Colon (tissue), 2 donors: Measurements from ENCODE around the gene TPM4.

Experiments
- FAIRE-seq: peaks from 2 replicates; lab custom pipeline; 2012; peaks lifted over from hg19 to GRCh38; lab: Jason Lieb, UNC
- donor health status: control.
- donor health status: control.

TPM4 gene

GRCh38 chr19:16131648-16132047 is 55.4 kb downstream of the TPM4 start:
- FAIRE-seq, result no peak

DNA sequence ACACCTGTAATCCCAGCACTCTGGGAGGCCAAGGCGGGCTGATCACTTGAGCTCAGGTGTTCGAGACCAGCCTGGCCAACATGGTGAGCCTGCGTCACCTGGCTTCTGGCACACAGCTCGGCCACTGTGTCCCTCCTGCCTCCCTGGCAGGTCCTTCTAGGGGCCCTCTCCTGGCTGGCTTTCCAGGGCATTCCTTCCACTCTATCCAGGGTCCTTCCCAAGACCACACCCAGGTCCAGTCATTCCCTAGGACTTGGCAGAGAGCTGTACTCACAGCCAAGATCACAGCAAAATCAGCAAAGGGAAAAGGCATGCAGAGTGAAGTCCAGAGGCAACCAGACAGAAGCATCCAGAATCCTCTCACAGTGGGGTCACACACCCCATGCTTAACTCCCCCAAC is 57.5 kb downstream of the TPM4 start:
- no peak for FAIRE-seq

DNA sequence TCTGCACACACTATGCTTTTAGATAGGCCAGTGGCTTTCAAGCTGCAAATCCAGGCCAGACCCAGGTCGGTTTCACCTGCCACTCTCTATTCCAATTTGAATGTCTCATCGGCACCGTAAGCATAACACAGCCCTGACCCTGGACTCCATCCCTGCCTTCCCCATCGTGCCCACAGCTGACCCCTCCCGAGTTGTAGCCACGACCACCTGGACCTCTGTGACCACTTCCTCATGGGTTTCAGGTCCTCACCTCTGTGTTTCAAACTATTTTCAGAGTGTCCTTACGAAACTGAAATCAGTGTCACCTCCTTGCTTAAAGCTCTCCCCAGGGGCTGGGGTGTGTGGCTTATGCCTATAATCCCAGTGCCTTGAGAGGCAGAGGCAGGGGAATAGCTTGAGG is 58.2 kb downstream of the TPM4 start:
- no peak for FAIRE-seq

- FAIRE-seq, result no peak
Observed at GRCh38 chr19:16135430-16136127, 59.3 kb downstream of the TPM4 start.

- no peak for FAIRE-seq
Observed at GRCh38 chr19:16136185-16136999, 60.1 kb downstream of the TPM4 start.

- FAIRE-seq, result no peak
Observed at GRCh38 chr19:16139752-16140151, 63.5 kb downstream of the TPM4 start.

DNA sequence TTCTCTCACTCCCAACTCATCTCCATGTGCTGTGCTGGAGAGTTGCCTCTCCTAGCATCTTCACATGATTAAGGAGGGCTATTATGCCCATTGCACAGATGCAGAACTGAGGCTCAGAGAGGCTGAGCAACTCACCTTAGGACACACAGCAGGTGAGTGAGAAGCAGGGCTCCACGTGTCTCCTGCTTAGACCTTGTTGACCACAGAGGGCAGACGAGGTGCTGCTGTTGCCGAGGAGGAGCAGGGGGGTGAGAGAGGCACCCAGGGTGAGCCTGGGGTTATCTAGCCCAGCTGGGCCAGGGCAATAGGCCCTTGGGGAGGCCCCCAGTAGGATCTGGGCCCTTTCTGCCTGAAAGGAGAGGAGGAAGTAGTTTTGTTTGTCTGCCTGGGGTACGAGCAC is 64.7 kb downstream of the TPM4 start:
- no peak for FAIRE-seq

DNA sequence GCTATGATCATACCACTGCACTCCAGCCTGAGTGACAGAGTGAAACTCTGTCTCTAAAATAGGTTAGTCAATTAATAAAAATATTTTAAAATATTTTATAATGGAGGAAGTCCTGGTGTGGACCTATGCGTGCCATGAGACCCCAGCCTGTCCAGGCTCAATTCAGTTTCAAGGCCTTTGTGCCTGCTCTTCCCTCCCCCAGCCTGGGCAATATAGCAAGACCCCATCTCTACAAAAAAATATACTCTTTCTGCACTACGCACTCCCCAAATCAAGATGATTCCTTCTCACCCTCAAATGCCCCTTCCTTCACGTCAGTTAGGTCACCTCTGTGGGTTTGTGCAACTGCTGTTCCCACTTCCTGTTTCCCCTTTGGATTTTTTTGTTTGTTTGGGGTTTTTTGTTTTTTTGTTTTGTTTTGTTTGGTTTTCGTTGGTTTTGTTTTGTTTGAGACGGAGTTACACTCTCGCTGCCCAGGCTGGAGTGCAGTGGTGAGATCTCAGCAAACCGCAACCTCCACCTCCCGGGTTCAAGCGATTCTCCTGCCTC is 65.8 kb downstream of the TPM4 start:
- FAIRE-seq, result no peak

DNA sequence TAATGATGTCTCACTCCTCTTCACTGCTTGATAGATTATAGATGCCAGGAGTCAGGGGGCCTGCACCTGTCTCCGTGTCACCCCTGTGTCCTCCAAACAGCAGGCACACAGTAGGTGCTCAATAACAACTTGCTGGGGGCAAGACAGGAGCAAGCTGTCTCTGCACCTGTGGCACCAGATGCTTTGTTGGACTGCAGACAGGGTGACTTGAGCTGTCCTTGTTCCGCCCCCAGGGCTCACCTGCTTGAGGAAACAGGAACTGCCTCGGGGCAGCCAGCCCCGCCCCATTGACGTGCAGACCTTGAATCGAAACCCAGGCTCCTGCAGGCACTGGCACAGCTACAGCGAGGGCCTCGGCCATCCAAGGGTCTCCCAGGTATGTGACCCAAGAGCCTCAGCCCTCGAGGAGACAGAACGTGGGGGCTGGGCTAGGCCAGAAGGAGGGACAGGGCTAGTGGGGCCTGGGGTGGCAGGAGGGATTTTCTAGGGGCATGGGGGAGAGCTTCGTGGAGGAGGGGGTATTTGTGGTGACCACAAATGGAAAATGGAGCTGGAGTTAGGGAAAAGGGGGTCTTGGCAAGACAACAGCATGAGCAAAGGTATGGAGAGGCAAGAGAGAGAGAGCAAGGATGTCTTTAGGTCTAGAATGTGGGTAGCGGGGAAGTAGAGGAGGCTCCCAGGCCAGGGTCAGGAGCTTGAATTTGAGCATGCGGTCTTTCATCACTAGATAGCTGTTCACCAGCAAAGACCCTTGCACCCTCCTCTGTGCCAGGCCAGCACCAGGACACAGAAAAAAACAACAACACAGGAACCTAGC is 67.3 kb downstream of the TPM4 start, which contains the start of gene HSH2D:
Gene HSH2D (plus strand): TSS at position 287 of the 817 bp plus-strand sequence. CDS start 5,066 bp downstream, outside the sequence.
- no peak for FAIRE-seq

GRCh38 chr19:16144216-16144581 is 67.9 kb downstream of the TPM4 start:
- FAIRE-seq, result no peak

GRCh38 chr19:16146112-16146511 is 69.8 kb downstream of the TPM4 start:
- FAIRE-seq, result no peak

DNA sequence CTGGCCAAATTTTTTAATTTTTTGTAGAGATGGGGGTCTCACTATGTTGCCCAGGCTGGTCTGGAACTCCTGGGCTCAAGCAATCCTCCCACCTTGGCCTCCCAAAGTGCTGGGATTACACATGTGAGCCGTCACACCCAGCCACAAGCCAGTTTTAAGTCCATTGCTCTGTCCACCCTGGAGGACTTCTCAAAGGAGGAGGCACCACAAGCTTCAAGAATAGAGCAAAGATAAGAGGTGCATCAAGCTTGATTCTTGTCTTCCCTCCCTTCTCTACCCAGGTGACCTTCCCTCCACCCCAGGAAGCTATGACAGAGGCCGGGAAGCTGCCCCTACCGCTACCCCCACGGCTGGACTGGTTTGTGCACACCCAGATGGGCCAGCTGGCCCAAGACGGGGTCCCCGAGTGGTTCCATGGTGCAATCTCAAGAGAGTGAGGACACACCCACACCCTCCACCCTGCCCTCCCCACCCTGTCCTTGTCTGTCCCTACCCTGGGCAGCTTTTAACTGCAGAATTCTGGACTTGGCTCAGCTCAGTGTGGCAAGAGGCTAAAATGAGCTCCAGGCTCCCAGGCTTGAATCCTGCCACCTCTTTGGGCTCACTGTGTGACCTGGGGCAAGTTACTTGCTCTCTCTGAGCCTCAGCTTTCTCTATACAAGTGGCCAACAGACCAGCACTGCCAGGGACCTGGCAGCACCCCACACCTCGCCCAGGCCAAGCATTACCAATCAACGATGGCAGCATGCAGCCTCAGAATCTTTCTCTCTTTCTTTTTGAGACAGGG is 72.3 kb downstream of the TPM4 start:
- FAIRE-seq, result no peak
